ENCODE measurements around the gene C1orf87.

DNA sequence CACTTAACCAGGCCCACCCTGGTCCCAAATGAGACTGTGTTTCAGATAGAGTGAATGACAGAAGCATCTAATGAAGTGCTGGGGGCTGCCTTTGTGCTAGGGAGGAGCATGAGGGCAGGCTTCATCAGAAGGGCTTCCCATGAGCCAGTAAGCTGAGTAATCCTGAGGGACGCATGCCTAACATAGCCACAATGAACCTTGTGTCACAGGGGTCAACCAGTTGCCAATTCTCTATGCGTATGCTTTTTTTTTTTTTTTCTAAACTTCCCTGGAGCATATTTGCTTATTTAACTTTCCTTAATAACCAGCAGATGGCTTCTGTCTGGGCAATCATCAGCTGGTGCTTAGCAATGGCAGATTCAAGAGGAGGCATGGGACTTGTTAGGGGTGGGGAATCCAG lies 121.5 kb downstream of the C1orf87 start:
- TF ChIP-seq CTCF (IDR thresholded peaks at IDR 0.05 in 2 of 3, conservative IDR thresholded peaks at IDR 0.05 in 1 of 3; ENCODE audit: borderline replicate concordance in 1 of 3, insufficient read depth in 1 of 3, low read depth in 2 of 3, low read length in 2 of 3) (no peak), RAD21 (IDR thresholded peaks at IDR 0.05; ENCODE audit: low read depth) (no peak), REST (IDR thresholded peaks at IDR 0.05; ENCODE audit: low read depth) (no peak), YY1 (IDR thresholded peaks at IDR 0.05; ENCODE audit: extremely low read depth, insufficient replicate concordance, low read depth, low read length) (no peak), POLR2A (IDR thresholded peaks at IDR 0.05; ENCODE audit: borderline replicate concordance, extremely low read depth, insufficient read depth, insufficient read length) (no peak), SP1 (IDR thresholded peaks at IDR 0.05; ENCODE audit: low read depth) (no peak), EZH2phosphoT487 (IDR thresholded peaks at IDR 0.05; ENCODE audit: borderline replicate concordance) (no peak), EZH2 (IDR thresholded peaks at IDR 0.05) (no peak), SRF (IDR thresholded peaks at IDR 0.05; ENCODE audit: low read depth) (no peak), CBX3 (IDR thresholded peaks at IDR 0.05; ENCODE audit: low read depth) (no peak)
- TF ChIP-seq, protein P1, sequence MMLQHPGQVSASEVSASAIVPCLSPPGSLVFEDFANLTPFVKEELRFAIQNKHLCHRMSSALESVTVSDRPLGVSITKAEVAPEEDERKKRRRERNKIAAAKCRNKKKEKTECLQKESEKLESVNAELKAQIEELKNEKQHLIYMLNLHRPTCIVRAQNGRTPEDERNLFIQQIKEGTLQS (IDR thresholded peaks at IDR 0.05) = no peak
